ENCODE results near the gene SMAD7.

Gene SMAD7

DNA sequence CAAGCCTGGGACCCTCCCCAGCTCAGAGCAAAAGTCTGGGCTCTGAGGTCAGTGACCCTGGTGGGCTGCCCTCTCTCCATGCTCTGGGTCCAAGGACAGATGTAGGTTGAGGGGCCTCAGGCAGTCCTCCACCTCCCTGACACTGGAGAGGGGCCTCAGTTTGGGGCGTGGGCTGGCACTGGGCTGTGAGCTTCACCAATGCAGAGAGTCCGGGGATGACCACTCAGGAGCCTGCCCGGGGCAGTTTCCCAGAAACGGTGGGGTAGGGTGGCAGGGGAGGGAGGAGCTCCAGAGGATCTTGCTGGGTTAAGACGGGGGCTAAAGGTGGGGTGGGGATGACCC lies 40.5 kb upstream of the SMAD7 start:
- TF ChIP-seq, protein P1, sequence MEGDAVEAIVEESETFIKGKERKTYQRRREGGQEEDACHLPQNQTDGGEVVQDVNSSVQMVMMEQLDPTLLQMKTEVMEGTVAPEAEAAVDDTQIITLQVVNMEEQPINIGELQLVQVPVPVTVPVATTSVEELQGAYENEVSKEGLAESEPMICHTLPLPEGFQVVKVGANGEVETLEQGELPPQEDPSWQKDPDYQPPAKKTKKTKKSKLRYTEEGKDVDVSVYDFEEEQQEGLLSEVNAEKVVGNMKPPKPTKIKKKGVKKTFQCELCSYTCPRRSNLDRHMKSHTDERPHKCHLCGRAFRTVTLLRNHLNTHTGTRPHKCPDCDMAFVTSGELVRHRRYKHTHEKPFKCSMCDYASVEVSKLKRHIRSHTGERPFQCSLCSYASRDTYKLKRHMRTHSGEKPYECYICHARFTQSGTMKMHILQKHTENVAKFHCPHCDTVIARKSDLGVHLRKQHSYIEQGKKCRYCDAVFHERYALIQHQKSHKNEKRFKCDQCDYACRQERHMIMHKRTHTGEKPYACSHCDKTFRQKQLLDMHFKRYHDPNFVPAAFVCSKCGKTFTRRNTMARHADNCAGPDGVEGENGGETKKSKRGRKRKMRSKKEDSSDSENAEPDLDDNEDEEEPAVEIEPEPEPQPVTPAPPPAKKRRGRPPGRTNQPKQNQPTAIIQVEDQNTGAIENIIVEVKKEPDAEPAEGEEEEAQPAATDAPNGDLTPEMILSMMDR (IDR thresholded peaks at IDR 0.05): no peak
- DNase-seq (ENCODE audit: low spot score): no peak

DNA sequence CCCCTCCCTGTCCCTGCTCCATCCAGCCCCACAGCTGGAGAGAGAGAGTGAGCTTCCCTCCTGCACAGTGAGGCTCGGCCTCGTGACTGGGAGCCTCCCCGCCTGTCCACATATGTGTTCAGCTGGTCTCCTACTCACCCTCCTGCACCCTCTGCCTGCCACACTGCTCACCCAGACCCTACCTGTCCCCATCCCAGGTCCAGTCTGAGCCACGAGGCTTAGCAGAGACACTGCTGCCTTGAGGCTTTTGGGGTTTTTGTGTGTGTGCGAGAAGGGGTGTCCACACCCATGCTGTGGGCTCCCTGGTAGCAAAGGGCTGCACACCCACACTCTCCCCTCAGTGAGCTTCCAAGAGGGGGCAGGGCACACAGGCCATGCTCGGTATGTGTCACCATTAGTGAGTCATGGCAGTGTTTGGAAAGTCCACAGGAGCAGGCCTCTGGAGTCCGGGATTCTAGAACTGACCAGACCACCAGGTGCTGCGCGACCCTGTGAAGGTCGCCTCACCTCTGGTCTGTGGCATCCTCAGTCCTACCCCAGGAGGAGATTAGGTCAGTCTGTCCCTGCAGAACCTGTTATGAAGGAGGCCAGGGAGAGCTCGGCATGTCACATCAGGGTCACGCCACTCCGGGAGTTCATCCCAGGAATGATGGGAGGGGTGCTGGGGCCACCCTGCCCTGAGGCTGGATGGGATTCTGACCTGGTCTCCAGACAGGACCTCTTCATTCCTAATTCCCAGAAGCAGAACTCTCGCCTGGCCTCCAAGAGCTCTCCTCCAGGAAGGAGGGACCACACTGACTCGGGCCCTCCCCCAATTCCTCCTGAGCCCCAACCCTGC lies 39.9 kb upstream of the SMAD7 start:
- H3K4me3 ChIP-seq: no peak overlapping the region
- H3K27ac ChIP-seq: peak overlapping the region; percentile 77 to 93
- TF ChIP-seq, protein P1 (IDR thresholded peaks at IDR 0.05): no peak
- DNase-seq (ENCODE audit: low spot score): peak; percentile 84

More for the DNA sequence above, 40.5 kb upstream of the SMAD7 start:
- Histone ChIP-seq H3K4me3 (no peak overlapping the region), H3K27ac (peak overlapping the region; percentile 77 to 93)

DNA sequence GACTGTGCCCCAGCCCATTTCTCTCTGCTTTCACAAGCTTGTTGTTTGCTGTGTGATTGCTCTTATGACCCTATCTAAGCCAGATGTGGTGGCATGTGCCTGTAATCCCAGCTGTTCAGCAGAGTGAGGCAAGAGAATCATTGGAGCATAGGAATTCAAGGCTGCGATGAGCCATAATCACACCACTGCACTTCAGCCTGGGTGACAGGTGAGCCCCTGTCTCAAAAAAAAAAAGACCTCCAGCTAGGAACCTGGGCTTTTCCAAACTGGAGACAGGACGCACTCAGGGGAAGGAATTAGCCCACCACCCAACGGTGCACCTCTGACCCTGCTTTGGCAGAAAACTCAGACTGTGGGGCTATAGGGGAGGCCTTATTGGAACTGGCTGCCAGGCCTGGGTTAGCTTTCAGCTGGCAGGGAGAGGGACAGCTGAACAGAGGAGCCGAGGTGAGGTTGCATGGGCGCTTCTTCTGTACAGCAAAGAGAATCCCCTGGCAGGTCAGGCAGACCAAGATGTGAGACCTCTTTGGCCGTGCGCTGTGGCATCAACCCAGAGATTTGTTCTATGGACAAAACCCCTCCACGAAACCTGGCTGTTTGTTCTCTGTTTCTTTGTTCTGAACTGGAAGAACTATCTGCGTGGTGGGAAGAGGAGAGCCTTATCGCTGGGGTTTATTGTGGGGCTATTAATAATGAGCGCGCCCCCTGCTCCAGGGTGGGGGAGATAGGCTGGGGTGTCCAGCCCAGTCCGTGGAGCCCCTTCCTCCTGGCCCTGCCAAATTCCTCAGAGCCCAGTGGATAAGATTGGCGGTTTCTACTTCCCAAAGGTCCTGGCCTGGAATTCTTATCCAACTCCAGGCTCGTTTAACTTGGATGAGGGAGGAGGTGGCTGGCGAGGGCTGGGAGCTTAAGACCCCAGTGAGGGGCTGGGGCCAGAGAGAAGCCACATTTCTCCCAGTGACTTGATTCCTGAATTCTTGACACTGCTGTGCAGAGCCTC lies 38.8 kb upstream of the SMAD7 start:
- peak overlapping the region; percentile 77 to 93 for H3K27ac ChIP-seq
- DNase-seq (ENCODE audit: low spot score): peak; percentile 71
- TF ChIP-seq, protein P1 (IDR thresholded peaks at IDR 0.05): no peak
- H3K4me3 ChIP-seq: no peak overlapping the region

DNA sequence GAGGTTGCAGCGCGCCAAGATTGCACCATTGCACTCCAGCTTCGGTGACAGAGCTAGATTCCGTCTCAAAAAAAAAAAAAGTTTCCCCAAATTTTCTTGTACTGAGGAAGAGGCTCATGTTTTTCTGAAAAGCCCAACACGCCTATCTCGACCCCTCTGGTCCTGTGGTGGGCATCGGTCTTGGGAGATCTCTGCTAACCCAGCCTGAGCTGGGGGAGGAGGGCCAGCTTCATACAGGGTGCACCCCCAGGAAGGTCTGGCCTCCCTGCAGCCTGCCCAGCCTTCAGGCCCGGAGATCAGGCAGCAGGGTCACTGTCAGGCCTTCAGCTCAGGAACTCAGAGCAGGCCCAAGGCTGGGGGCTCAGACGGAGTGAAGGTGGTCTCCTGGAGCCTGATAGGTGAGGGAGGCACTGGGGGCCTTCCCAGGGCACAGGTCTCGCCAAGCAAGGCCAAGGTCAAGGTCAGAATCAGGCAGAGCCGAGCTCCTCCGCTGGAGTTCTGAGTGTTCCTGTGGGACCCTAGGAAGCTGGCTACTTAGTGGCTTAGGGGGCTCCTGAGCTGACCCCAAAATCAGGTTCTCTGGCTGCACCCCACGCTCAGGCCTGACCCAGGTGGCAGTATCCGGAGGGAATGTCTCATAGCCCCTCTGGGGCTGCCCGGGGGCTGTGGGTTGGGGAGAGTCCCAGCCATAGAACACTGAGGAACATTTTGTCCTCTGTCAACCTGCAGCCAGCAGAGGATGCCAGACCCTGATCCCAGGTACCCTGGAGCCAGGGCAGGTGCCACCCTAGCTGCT lies 37.9 kb upstream of the SMAD7 start:
- peak; percentile 72 for DNase-seq (ENCODE audit: low spot score)
- Histone ChIP-seq H3K4me3 (no peak overlapping the region), H3K27ac (peak overlapping the region; percentile 77 to 93)
- TF ChIP-seq, protein P1 (IDR thresholded peaks at IDR 0.05): no peak

DNA sequence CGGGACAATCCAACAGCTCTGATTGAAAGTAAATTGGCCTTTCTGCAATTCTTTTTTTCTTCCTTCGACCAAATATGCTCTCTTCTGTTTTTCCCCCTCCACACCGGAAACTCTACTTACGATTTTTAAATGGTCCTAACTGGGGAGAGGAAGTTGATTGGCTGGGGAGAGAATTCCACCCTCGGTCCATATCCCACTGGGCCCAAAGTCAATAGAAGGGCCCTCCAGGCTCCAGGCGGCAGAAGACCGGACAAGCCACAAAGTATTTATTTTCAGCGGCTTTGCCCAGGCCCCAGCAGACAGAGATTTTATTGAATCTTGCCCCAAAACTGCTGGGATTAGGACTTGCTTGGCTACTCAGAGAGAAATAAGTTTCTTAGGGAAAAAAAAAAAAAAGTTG lies 37.1 kb upstream of the SMAD7 start:
- Histone ChIP-seq H3K27ac (peak overlapping the region; percentile 77 to 93), H3K4me3 (no peak overlapping the region)
- peak; percentile 74 for DNase-seq (ENCODE audit: low spot score)
- TF ChIP-seq, protein P1 (IDR thresholded peaks at IDR 0.05): no peak

DNA sequence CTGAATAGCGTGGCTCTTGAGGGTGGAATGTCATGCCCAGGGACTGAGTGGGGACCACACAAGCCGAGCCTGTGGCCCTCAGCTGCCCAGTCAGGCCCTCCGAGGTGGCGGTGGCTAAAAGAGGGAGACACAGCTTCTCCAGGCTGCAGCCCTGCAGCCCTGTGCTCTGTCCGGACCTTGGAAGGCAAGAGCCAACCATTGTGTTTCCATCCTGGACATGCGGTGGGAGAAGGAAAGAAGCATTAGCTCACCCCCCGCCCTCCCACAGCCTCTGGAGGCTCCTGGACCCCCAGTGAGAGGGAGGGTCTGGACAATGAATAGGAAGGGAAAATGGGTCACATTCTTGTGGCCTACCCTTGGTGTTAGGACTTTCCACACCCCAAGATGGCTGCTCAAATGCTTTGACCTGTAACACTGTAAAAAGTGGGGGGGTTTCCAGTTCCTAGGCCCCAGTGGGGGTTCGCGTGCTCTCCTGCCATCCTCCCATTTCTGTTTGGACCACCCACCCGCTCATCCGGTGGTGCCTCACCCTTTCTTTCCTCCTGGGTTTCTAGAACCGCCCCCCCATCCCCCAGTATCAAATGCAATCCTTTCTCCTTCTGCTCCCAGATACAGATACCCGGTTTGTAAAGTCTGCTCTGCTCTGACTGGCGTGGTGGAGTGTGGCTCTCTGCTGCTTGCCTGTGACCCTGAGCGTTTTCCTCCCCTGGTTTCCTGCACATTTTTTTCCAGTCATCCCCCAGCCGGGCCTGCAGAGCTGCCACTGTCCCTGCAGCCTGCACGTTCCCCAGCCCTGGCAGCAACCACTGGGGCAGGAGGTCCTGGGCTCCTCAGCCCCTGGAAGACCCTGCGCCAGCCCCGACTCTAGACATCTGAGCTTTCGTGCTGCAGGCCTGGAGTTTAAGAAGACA lies 36.3 kb upstream of the SMAD7 start:
- DNase-seq (ENCODE audit: low spot score): peak; percentile 67
- TF ChIP-seq, protein P1 (IDR thresholded peaks at IDR 0.05): no peak
- H3K4me3 ChIP-seq: no peak overlapping the region
- peak overlapping the region; percentile 77 to 93 for H3K27ac ChIP-seq
